Measurements from ENCODE around the gene CAPZB.

Gene CAPZB

GRCh38 chr1:19447550-19447949 is 37.8 kb downstream of the CAPZB start:
- no peak for DNase-seq

GRCh38 chr1:19445417-19446342 is 39.7 kb downstream of the CAPZB start:
- no peak for DNase-seq

- DNase-seq = no peak
Measured at GRCh38 chr1:19444296-19445021, 40.9 kb downstream of the CAPZB start.

GRCh38 chr1:19443326-19443725 is 42.0 kb downstream of the CAPZB start:
- DNase-seq = no peak

GRCh38 chr1:19442154-19443096 is 42.9 kb downstream of the CAPZB start:
- no peak for DNase-seq

- DNase-seq = no peak
Measured at GRCh38 chr1:19441048-19441780, 44.1 kb downstream of the CAPZB start.

- DNase-seq = peak; percentile 21
Measured at GRCh38 chr1:19439464-19440171, 45.7 kb downstream of the CAPZB start.

GRCh38 chr1:19438516-19439195 is 46.7 kb downstream of the CAPZB start:
- DNase-seq = no peak

GRCh38 chr1:19437891-19438294 is 47.4 kb downstream of the CAPZB start:
- DNase-seq = no peak

- DNase-seq = no peak
Measured at GRCh38 chr1:19436716-19437476, 48.4 kb downstream of the CAPZB start.

- no peak for DNase-seq
Measured at GRCh38 chr1:19435851-19436455, 49.4 kb downstream of the CAPZB start.

GRCh38 chr1:19435181-19435580 is 50.2 kb downstream of the CAPZB start:
- no peak for DNase-seq

GRCh38 chr1:19433719-19433998 is 51.7 kb downstream of the CAPZB start:
- DNase-seq = no peak

- DNase-seq = no peak
Measured at GRCh38 chr1:19432943-19433718, 52.2 kb downstream of the CAPZB start.

GRCh38 chr1:19430121-19431068 is 54.9 kb downstream of the CAPZB start:
- no peak for DNase-seq

- no peak for DNase-seq
Measured at GRCh38 chr1:19429611-19430010, 55.7 kb downstream of the CAPZB start.

GRCh38 chr1:19427087-19427781 is 58.1 kb downstream of the CAPZB start:
- DNase-seq = no peak

Measured in T-helper 9 cell (primary cell).